Measurements from ENCODE around the gene QKI. TPM values are rescaled to one million over a fixed set of nuclear protein-coding genes. Genes with fewer than 3 reads are reported as not detected.

The QKI gene
- total and polyA plus RNA-seq, 10 of the 15 experiments (the other 5 are each of a cell fraction or from before 2014, with no cell fraction given), result 4.7 to 72.5 (median 38.9) TPM

- TF ChIP-seq CBX5 (IDR thresholded peaks at IDR 0.05; ENCODE audit: low read depth), result no peak
- no peak for TF ChIP-seq MXI1 (IDR thresholded peaks at IDR 0.05; ENCODE audit: low read depth, low read length)
- no peak for TF ChIP-seq ZNF274 (IDR thresholded peaks at IDR 0.05; ENCODE audit: insufficient read depth, insufficient read length)
- TF ChIP-seq ZNF687 (IDR thresholded peaks at IDR 0.05), result no peak
- TF ChIP-seq RFX5 (IDR thresholded peaks at IDR 0.05; ENCODE audit: low read depth, low read length), result no peak
- no peak for TF ChIP-seq SUPT20H (IDR thresholded peaks at IDR 0.05; ENCODE audit: borderline replicate concordance, control insufficient read depth, low read depth, low read length)
- TF ChIP-seq KLF5 (IDR thresholded peaks at IDR 0.05; ENCODE audit: partially characterized antibody), result no peak
- no peak for TF ChIP-seq RAD21 (IDR thresholded peaks at IDR 0.05; ENCODE audit: insufficient read depth, low read depth, low read length)
- no peak for TF ChIP-seq TCF12 (IDR thresholded peaks at IDR 0.05; ENCODE audit: low read depth, low read length)
- TF ChIP-seq FOXK2 (IDR thresholded peaks at IDR 0.05), result no peak
- TF ChIP-seq EP300 (IDR thresholded peaks at IDR 0.05; ENCODE audit: borderline replicate concordance in 1 of 2, control insufficient read depth in 1 of 2, low read depth in 2 of 2, low read length in 2 of 2), result no peak
- no peak for TF ChIP-seq CEBPB (IDR thresholded peaks at IDR 0.05; ENCODE audit: borderline replicate concordance in 1 of 2, low read depth in 2 of 2, low read length in 2 of 2)
- no peak for TF ChIP-seq STAT3 (IDR thresholded peaks at IDR 0.05; ENCODE audit: low read depth, low read length)
- 97% methylated on average over 2 of the region's 2 CpGs for WGBS (ENCODE audit: insufficient coverage, insufficient replicate concordance, low lambda C conversion rate, missing lambda C conversion rate)
- Histone ChIP-seq H3K4me3 (0 out of 2 replicates have a peak overlapping the region, but pooled peaks have one; percentile 57), H3K4me2 (ENCODE audit: control insufficient read depth, insufficient read depth) (peak overlapping the region; percentile 93; the same call in 1 of the 2 replicates), H3K27me3 (replicated peaks in 1 of 2; ENCODE audit: control insufficient read depth in 2 of 2, insufficient read depth in 2 of 2, low read length in 1 of 2) (no peaks in the 10 kb centered on the region), H3K27ac (ENCODE audit: control insufficient read depth, insufficient read depth) (no peak overlapping the region), H4K20me1 (ENCODE audit: control insufficient read depth, insufficient read depth) (no peaks in the 10 kb centered on the region), H3K9me3 (replicated peaks; ENCODE audit: control insufficient read depth, insufficient read depth, low read length) (no peaks in the 10 kb centered on the region), H3K36me3 (ENCODE audit: control insufficient read depth in 2 of 2, insufficient read depth in 2 of 2, low read length in 1 of 2) (no peaks in the 10 kb centered on the region), H3K9ac (ENCODE audit: control insufficient read depth, insufficient read depth, low read length) (no peak overlapping the region), H3K4me1 (ENCODE audit: control insufficient read depth, insufficient read depth, low read length) (peaks cover 4% of the 10 kb centered on the region; the same call in 1 of the 2 replicates), H3K79me2 (ENCODE audit: control insufficient read depth, insufficient read depth, low read length) (no peaks in the 10 kb centered on the region), H2AFZ (ENCODE audit: control insufficient read depth, low read depth, low read length) (peak overlapping the region; percentile 93)
- ChIA-PET RAD21 (ENCODE audit: unreplicated experiment) (no interaction called here), CTCF (interaction anchor here (4.1 kb wide), 1 partner anchor 10 kb away, joined by 19 read pairs; no protein-coding TSS in a partner anchor), POLR2A (interaction anchor here (0.9 kb wide), 1 partner anchor 9 kb away, joined by 4 read pairs; no protein-coding TSS in a partner anchor), SMC1A (ENCODE audit: uncharacterized antibody, unreplicated experiment) (interaction anchor here (0.7 to 1.2 kb wide), 2 partner anchors 14 to 266 kb away, joined by 3 to 4 read pairs; no protein-coding TSS in a partner anchor)
- BruUV-seq (replicated peaks), result no TSS peak
- no peak for DNase-seq (ENCODE audit: low read depth, low spot score)
- FAIRE-seq, result no peak
- in situ Hi-C loops (cut with MboI) (no loop called here), intact Hi-C loops (cut with micrococcal nuclease; ENCODE audit: unreplicated experiment) (no loop called here)
- no peak for ATAC-seq
Observed at GRCh38 chr6:163406830-163407229, 7.7 kb upstream of the QKI start.
